Measurements from ENCODE around the gene ELN.

DNA sequence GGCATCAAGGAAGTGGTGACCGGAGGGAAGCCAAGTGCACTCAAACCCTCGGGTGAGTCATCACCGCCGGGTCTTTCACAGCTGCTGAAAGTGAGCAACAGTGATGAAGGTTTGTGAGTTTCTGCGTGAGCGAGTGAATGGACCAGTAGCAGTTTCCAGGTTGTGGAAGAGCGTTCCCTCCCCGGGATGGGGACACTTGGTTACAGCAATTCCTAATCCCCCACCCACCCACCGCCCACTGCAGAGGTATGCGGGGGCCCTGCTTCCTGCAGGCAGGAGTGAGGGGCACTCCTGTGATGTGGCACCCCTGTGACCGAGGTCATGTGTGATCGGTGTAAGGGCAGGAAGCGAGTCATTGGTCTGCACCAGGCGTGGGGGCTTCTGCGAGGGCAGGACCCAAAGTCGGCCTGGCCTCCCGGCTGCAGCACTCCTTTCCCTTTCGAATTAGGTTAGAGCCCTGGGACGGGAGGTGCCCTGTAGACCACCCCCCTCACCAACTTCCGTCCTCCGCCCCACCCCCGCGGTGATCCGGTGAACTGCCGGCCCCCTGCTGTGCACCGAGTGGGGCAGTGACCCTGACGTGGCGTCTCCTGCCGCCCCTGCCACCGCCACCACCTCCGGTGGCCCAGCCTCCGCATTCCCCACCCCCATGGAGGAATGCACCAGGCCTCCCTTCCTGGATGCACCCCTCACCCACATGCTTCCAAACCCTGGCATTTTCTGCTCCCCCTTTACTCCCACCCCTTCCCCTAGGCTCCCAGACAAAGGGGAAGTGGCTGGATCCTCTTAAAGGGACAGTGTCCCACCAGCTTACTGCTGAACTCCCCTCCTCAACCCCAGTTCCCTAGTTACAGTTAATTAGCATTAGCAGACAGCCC lies 66.5 kb downstream of the ELN start:
- TF ChIP-seq, protein P1, sequence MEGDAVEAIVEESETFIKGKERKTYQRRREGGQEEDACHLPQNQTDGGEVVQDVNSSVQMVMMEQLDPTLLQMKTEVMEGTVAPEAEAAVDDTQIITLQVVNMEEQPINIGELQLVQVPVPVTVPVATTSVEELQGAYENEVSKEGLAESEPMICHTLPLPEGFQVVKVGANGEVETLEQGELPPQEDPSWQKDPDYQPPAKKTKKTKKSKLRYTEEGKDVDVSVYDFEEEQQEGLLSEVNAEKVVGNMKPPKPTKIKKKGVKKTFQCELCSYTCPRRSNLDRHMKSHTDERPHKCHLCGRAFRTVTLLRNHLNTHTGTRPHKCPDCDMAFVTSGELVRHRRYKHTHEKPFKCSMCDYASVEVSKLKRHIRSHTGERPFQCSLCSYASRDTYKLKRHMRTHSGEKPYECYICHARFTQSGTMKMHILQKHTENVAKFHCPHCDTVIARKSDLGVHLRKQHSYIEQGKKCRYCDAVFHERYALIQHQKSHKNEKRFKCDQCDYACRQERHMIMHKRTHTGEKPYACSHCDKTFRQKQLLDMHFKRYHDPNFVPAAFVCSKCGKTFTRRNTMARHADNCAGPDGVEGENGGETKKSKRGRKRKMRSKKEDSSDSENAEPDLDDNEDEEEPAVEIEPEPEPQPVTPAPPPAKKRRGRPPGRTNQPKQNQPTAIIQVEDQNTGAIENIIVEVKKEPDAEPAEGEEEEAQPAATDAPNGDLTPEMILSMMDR (IDR thresholded peaks at IDR 0.05; ENCODE audit: low read depth, low read length, poor library complexity, severe bottlenecking): no peak
- TF ChIP-seq EZH2phosphoT487 (IDR thresholded peaks at IDR 0.05; ENCODE audit: borderline replicate concordance, low read length): no peak
